Raji (cell line): Measurements from ENCODE around the gene ABITRAM.

Experiments
- POLR2A ChIP-seq: IDR thresholded peaks from 2 replicates; pipeline ENCODE4 v1.6.1; 2011; ENCODE audit warnings: low read depth, low read length, control low read depth; ENCODE audit not compliant: insufficient read depth

The ABITRAM gene

GRCh38 chr9:108972626-108973209, 38.5 kb downstream of the ABITRAM start:
- TF ChIP-seq POLR2A: no peak

- no peak for TF ChIP-seq POLR2A
Observed at GRCh38 chr9:108973895-108974294, 39.7 kb downstream of the ABITRAM start.

DNA sequence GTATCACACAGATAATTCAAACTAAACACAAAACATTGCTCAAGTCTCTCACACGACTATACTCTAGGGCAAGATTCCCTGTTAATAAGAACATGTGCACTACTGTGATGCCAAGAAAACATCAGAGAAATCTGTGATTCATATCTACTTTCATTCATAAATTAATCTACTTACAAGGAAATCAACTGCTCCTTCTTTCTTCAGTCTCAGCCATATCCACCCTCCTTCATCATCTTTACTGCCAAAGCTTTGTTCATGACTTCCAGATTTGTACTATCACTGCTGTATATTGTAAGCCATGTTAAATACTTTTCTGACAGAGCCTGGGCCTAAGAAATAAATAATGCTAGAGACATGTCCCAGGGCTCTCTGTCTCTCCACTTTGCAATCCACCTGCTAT, 44.0 kb downstream of the ABITRAM start:
- TF ChIP-seq POLR2A: no peak

DNA sequence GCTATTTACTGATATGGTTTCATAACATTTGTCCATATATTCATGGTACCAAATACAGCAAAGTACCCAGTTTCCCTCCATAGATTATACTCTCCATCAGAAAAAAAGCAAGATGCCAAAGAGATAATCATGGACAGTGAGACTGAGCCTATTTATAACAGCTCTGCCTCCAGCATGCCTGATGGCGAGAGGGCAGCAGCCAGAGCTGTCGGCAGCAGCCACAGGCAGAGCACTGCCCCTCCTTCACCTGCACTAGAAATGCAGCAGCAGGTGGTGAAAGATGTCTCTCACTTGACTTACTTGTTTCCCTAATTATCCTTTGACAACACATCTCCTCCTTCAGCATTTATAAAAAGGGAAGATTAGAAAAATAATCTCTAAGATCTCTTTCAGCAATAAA, 46.7 kb downstream of the ABITRAM start:
- TF ChIP-seq POLR2A: no peak

GRCh38 chr9:108983885-108984284, 49.7 kb downstream of the ABITRAM start:
- no peak for TF ChIP-seq POLR2A
